GM21619 (cell line): ENCODE data around the gene INSIG2.

Experiments
- ATAC-seq: cut with Tn5 transposase; IDR thresholded peaks from one replicate; pipeline ENCODE4 v1.9.1; 2021; ENCODE audit not compliant: unreplicated experiment

INSIG2 gene

DNA sequence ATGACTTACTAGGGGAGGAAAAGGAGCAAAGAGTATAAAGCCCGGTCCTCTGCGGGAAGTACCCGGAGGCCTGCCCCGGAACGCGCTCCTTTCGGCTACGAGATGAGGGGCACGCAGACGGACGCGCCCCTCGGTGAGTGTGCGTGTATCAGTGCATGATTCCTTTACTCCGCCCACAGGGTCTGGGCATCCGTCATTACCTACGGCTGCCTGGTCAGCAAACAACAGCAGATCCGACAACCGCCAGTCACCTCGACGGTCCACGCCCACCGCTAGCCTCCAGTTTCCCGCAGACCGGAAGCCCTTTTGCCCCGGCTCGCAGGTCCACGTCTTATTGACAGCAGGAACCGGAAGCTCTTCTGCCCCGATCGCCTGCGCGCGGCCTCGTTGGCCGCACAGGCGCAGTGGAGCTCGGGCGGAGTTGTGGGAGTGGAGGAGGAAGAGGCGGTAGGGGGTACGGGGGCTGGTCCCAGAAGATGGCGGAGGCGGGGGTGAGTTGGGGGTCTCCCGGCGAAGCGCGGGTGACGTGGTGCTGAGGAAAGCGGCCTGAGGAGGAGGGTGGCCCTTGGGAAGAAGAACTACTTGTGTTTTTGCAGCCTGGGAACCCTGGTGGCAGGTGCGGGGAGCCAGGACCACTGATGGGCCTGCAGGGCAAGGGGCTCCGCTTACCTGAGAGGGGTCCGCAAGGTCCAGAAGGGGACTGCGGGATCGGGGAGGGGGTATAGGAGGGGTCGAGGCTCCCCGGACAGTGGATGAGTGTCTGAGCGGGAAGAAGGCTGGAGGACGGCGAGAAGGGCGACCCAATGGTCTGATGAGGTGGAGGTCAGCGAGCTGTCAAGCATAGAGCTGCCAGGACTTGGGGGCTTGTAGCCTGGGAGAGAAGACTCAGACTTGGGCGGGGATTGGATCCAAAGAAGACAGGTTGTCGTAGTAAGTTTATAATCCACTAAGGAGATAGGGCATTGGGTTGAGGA lies at the start of gene INSIG2:
Gene INSIG2 (plus strand): TSS at position 421 of the 974 bp plus-strand sequence. CDS start 8,086 bp downstream, outside the sequence.
- ATAC-seq: peak; percentile 95

DNA sequence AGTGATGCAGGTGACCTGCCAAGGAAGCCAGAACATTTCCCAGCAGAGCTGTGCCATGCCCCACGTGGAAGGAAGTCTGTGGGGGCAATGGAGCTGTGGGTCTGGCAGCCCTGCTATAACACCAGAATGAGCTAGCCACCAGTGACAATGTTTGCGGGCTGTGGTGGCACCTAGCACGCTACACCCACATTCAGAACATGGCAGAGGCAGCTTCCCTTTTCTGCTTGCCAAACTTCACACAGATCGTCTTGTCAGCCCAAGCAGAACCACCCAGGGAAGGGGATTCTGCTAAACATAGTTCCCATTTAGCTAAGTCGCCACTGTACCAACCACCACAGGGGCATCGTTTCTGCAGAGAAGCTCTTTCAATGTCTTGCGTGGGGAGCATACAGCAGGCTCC lies 47.4 kb upstream of the INSIG2 start:
- ATAC-seq: no peak

DNA sequence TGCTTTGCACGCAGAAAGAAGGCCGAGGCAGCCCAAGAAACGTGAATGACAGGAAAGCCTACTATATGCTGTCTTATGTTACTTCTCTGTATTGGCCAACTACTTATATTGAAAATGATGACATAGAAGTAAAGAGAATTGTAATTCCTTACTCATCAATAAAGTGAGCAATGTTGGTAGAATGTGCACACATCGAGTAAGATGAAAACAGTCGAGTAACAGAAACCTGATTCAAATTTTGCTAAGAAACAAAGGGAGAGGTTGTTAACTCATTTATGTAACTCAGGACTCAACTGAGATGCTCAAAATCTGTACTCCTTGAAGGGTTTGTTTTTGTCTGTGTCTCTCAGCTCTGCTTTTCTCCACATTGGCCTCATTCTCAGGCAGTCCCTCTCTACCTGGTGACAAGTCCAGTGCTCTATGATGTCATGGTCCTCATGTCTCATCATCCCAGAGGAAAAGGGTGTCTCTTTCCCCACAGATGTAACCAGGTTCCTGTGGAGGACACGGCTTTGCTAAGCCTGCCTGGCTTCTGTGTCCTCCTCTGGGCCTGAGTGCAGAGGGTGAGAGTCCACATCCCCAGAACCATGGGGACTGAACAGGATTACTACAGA lies 44.1 kb upstream of the INSIG2 start:
- no peak for ATAC-seq

DNA sequence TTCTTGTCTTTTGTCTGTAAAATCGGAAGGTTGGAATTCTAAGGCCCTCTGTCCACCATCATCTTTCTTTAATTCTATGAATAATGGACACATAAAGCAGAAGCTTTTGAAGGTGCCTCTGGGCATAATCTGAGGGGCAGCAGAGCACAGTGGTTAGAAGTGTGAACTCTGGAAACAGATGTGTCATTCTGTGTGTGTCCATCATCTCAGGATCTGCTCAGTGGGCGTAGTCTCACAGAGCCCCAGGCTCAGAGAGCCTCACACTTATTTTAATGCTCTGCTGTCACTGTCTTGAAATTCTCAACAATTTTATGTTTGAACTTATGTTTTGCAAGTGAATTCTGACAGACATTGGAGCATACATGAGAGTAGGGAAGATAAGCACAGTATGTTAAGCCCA lies 43.4 kb upstream of the INSIG2 start:
- no peak for ATAC-seq

DNA sequence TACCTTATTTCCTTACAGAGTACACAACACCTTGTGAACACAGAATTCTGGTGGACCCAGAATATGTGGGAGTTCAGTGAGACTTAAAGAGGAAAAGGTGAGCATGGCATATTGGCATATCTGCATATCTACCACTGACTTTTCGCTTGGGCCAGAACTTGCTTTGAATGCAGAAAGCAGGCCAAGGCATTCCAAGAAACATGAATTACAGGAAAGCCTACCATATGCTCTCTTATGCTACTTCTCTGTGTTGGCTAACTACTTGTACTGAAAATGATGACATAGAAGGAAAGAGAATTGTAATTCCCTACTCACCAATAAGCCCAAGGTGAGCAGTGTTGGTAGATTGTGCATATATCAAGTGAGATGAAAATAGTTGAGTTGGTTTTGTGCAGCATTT lies 43.0 kb upstream of the INSIG2 start:
- ATAC-seq: no peak

DNA sequence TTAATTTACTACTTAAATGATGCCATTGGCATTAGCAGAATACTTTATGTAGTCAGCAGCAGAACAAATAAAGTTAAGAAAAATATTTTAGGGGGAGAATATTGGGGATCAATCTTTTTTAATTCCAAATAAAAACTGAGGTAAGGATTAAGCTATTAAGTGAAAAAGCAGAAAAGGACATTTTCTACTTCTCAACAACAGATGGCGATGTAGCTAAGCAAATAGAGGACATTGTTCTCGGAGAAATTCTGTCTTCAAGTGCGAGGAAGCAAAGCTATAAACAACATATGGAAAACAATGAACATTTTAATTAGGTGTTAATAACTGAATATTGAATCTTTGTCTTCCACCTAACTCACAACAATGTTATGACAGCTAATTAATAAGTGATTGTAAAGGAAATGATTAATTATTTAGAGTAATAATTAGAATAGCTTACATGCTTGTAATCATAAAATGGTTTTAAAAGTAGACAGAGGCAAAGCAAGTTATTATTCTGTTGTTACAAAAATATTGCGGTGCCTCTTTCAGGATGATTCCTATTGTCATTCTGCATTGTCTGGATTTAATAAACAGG lies 41.5 kb upstream of the INSIG2 start:
- ATAC-seq: no peak

DNA sequence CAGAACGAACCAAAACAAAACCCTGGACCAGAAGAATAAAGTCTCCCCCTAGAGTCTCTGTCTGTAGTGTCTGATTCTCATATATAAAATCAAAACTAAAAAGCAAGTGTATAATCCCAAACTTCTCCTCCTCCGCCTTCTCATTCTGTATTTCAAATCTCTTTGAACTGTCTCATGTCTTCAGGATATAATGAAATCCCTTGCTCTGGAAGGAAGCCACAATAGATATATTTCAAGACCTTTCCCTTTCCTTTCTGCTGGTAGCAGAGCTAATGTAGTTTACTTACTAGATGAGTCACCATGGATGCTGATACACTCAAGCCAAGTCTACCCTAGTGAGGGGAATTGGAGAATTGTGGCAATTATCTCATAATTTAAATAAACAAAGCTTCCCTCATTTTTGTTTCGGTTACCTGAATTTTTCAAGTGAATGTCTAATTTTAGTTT lies 40.9 kb upstream of the INSIG2 start:
- no peak for ATAC-seq

DNA sequence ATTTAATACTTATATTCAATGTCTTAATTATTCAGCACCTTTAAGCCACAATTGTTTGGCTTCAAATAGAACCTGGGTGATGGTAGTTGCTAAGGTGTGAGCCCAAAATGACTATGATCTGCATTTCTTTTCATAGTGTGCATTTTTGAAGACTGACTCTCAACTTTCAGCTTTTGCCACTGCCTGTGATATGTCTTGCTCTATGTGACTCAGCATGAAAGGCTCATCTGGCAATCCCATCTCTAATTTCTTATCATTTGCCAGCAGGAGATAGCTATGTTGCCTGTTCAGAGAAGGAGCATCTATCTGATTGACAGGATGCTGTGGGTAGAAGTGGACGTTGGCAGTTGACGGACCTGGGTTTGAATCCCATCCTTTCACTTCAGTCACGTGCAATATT lies 39.9 kb upstream of the INSIG2 start:
- no peak for ATAC-seq

DNA sequence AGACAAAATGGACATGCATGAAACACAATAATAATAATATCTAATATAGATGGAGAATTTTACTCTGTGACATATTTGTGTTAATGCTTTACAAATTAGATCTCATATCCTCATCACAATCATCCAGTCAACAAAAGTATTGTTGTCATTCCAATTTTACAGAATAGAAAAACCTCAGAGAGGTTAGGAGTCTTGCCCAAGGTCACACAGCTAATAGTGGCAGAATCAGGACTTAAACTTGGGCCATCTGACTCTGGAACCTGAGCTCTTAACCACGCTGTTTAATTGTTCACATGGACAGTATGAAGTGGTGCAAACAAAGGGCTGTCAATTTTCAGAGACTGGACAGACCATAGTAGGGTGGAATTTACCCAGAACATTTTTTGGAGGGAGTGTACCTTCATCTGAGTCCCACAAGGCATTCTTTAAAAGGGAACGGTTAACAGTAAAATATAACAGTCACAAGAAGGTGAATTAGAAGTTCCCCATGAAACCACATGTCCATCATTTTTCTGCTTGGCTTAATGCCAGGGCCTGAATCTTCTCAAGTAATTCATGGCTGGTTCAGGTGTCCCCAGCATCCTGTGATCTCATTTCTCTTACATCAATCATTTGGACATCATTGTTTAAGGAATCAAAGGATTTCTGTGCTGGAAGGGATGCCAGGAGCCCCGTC lies 39.0 kb upstream of the INSIG2 start:
- ATAC-seq: no peak

DNA sequence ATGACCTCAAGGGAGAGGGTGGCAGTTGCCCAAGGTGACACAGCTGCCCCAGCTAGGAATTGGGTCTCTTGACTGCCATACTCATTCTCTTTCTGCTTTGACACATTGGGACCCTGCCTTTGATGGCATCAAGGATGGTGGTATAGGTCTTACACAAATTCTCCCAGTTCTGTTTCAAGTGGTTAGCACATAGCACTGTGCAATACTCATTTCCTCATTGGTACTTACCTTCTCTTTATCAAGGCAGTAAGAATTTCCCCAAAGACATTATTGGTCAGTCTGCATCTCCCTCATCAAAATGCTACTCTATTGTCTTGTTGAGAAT lies 38.5 kb upstream of the INSIG2 start:
- ATAC-seq: peak; percentile 78

DNA sequence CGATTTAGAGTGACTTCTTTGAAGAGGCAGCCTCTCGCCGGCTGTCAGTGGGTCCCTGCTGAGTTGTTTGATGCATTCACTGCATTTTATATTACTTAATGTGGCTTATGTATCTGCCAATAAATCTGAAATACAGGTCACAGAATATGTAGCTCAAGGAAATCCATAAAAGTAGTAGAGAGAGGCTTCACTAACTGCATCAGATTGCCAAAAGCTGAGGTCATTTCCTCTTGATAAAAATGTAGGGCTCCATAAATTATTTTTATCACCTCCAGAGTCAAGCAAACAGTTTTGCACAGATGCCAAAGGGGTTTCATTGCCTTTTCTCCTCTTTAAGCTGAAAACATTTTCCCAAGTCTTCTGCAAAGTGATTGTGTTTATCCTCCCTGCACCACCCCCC lies 37.9 kb upstream of the INSIG2 start:
- ATAC-seq: no peak

DNA sequence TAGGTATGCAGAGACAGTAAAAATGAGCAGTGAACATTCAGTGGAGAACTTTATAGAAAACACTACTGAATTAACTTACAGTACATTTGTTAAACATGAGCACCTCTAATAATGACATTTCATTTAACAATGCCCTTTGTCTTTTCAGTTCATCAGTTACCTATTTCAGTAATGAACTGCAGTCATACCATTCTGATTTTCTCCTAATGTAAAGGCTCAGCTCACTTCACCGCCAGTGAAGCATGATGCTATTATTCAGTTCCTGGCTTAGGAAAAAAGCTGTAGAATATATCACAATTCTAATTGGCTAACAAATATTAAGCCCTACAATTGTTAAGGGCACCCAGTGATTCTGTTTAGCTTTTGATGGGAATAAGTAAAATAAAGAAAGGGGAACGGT lies 37.3 kb upstream of the INSIG2 start:
- ATAC-seq: no peak

DNA sequence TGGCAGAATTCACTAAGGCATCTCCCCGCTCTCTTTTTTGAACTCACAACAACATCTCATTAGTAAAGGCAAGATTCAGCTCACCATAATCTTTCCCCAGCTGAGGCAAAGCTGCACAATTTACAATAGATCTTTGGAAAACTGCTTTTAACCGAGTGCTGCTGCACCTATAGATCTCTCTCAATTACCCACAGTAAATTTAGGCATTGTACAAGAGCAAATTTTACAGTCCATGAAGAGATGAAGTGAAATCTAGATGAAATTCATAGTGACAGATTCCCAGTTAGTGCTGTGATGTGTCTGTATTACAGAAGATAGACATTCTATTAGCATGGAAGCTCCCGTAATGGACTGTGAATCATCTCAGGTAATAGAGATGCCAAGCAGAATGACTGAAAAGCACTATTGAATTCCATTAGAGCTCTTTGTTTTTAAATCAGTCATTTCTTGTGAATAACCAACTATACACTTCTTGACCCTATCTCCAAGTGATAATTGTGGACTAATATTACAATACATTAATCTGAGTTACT lies 36.4 kb upstream of the INSIG2 start:
- no peak for ATAC-seq

DNA sequence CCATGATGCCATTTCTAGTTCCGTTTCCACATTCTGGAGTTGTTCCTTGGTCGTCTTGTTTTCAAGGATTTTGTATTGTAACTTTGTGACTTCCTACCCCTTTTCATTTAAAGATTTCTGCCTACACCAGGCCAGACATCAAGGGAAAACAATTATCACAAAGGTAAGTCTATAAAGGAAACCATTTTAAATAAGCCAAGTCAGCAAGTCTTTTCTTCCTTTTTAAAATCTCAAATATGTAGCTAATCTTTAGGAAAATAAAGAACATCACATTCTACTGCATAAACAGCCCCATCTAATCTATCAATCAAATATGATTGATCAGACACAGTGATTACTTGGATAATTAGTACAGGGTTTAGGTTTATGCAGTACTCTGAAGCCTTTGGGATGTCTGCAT lies 35.8 kb upstream of the INSIG2 start:
- no peak for ATAC-seq

DNA sequence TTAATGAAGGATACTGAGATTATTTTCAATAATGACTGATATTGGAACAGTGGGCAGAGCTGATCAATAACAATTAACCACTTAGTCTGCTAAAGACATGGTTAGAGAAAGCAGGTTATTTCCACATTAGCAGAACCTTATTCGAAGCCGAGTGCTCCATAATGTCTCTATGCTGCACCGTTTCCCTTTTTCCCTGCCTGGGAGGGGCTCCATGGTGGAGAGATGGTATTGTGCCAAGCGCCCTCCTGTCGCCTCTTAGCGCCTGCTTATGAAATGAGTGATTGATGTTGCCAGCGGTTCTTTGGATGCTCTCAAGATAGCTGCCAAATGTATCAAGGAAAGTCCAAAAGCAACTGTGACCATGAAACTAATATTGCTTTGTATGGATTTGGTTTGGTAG lies 34.6 kb upstream of the INSIG2 start:
- ATAC-seq: no peak

DNA sequence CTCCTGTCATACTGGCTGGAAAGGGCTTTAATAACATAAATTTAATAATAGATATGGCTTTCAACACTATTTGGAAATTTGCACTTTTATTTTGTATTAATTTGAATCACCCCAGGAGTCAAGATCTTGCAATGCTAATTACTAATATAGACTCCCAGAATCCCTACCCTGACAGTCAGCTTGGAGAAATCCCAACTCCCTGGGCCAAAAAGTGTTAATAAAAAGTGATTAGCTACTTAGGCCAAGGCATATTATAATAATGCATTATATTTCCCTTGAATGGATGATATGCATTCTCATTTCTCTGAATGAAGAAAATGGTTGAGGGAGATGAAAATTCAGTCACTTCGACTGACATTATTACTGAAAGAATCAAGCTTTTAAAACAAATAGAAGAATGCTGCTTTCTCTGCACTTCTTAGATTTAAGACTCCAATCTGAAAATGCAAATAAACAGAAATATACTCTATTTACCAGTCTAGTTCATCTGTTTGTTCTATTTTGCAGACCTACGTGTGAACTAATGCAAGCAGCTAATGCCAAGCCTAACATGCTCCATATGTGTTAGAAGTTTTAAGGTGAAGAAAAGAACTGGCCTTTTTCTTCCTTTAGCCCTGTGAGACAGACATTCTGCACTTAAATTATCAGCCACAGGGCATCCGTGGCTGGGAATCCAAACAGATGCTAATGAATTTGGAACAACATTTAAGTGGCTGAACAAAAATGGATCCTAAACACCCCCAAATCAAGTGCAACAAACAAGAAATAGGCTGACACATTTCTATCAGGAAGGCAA lies 33.9 kb upstream of the INSIG2 start:
- no peak for ATAC-seq

DNA sequence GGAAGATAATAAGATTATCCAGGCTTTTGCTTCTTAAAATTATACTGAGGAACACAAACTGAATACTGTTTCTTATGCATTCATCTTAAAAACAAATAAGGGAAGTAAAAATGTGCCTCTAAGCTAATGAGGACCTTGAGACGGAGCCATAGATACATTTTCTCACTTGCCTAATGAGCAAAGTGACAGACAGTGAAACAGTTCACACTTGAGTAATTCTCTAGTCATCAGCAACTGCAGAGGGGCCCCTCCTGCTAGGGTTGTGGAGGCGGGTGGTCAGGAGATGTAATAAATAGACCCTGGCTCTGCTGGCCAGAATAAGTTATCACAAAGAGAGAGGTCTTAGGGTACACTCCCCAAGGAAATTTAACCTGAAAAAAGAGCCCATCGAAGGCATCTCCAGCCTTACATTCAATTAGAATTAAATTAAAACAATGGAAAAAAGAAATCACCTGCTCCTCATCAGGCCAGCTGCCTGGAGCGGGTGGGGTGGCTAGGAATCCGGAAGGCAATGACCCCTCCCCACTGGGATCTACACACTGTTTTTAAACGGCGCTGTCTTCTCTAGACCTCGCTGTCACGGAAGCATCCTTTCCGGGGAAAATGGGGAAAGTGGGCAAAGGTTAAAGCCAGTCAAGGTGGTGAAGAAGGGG lies 32.6 kb upstream of the INSIG2 start:
- peak; percentile 88 for ATAC-seq

DNA sequence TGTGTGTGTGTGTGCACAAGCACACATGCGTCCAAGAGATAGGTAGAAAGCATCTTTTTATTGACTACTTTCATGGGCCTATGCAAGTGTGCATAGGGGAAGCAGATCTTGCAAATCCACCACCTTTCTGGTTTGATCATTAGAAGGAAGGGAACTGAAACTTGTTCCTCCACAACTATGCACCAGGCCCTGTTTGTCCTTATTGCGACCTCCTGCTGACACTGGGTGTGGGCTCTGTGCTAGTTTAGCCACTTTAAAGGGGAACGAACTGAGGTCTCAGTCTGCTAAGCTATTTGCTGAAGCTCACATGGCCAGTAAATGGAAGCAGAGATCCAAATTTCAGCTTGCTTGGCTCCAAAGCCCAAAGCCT lies 32.1 kb upstream of the INSIG2 start:
- ATAC-seq: peak; percentile 83

DNA sequence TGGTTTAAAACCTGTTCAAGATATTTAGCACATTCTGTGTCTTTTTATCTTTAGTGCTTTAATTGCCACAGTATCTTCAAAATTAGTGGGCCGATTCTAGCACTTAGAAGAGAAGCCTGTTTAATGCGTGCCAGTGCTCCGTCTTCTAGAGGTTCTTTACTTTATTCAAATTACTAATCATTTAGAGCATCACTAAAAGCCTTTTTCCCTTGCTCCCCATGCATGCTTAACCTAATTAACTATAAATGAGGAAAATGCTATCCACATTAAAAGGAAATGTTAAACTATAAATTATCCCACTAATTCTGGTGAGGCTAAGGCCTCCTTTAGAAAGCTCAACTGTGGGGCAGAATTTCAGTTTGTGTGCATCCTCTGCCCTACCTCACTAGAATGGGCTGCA lies 31.5 kb upstream of the INSIG2 start:
- ATAC-seq: no peak

DNA sequence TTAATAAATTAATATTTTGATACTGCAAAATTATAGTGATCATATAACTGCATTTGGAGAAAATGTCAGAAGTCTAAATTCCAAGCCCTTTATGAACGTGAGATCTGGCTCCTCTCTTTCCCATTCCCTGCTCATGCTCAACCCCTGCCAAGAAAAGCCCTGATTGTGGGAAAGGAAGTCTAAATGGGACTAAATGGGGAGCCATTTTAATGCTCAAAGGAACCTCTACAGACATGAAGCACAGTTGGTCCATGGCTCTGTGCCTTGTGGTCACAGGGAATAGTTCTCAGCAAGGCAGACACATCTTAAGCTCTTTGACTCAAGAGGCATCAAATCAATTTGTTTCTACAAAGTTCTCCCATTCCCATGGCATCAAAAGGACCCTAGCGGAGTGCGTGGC lies 29.3 kb upstream of the INSIG2 start:
- ATAC-seq: no peak
